Measurements from ENCODE around the gene MMS19.

MMS19 gene

GRCh38 chr10:97416565-97416964 lies 81.7 kb downstream of the MMS19 start:
- no peak for TF ChIP-seq POLR2AphosphoS5 (IDR thresholded peaks at IDR 0.05; ENCODE audit: low read depth, low read length)
- TF ChIP-seq REST (IDR thresholded peaks at IDR 0.05; ENCODE audit: insufficient read depth in 1 of 2, low read depth in 2 of 2, low read length in 2 of 2): no peak
- no peak for TF ChIP-seq TAF1 (IDR thresholded peaks at IDR 0.05; ENCODE audit: borderline replicate concordance, insufficient read depth, low read length)
- TF ChIP-seq SIN3A (IDR thresholded peaks at IDR 0.05; ENCODE audit: borderline replicate concordance, insufficient read depth, low read length): no peak
- no peak for TF ChIP-seq FOXP2 (optimal IDR thresholded peaks at IDR 0.05; ENCODE audit: borderline replicate concordance, extremely low read depth, extremely low read length, insufficient read depth)

- TF ChIP-seq FOXP2 (optimal IDR thresholded peaks at IDR 0.05; ENCODE audit: borderline replicate concordance, extremely low read depth, extremely low read length, insufficient read depth): no peak
Observed at GRCh38 chr10:97412891-97413304, 85.3 kb downstream of the MMS19 start.

DNA sequence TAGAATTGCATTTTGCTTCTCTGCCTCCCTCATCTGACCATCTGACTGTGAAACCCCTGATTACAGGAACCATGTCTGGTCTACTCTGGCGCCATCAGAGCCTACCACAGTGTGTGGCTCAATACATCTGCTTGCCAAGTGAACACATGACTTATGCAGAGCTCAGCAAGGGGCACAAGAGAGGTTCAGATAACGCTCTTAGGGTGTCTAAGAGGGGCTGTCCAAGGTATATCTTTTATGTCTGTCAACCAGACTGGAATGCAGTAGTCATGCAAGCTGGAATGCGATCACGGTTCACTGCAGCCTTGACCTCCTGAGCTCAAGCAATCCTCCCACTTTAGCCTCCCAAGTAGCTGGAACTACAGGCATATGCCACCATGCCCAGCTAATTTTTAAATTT lies 86.8 kb downstream of the MMS19 start:
- TF ChIP-seq POLR2AphosphoS5 (IDR thresholded peaks at IDR 0.05; ENCODE audit: low read depth, low read length) (no peak), SIN3A (IDR thresholded peaks at IDR 0.05; ENCODE audit: borderline replicate concordance, insufficient read depth, low read length) (no peak), FOXP2 (optimal IDR thresholded peaks at IDR 0.05; ENCODE audit: borderline replicate concordance, extremely low read depth, extremely low read length, insufficient read depth) (no peak), REST (IDR thresholded peaks at IDR 0.05; ENCODE audit: insufficient read depth in 1 of 2, low read depth in 2 of 2, low read length in 2 of 2) (no peak), TAF1 (IDR thresholded peaks at IDR 0.05; ENCODE audit: borderline replicate concordance, insufficient read depth, low read length) (no peak)

GRCh38 chr10:97408496-97408992 lies 89.7 kb downstream of the MMS19 start:
- TF ChIP-seq SIN3A (IDR thresholded peaks at IDR 0.05; ENCODE audit: borderline replicate concordance, insufficient read depth, low read length) (no peak), TAF1 (IDR thresholded peaks at IDR 0.05; ENCODE audit: borderline replicate concordance, insufficient read depth, low read length) (no peak), REST (IDR thresholded peaks at IDR 0.05; ENCODE audit: insufficient read depth in 1 of 2, low read depth in 2 of 2, low read length in 2 of 2) (no peak), FOXP2 (optimal IDR thresholded peaks at IDR 0.05; ENCODE audit: borderline replicate concordance, extremely low read depth, extremely low read length, insufficient read depth) (no peak), POLR2AphosphoS5 (IDR thresholded peaks at IDR 0.05; ENCODE audit: low read depth, low read length) (no peak)

Measured in PFSK-1 (cell line).